PFSK-1 (cell line): ENCODE results near the gene RTN1.

Experiments
- POLR2AphosphoS5 ChIP-seq: IDR thresholded peaks from 2 replicates; pipeline ENCODE4 v1.6.1; 2012; ENCODE audit warnings: low read depth, mild to moderate bottlenecking, control low read depth, low read length, moderate library complexity
- REST ChIP-seq, 2 experiments: IDR thresholded peaks; 2 replicates each; pipeline versions ENCODE4 v1.6.1 to v1.8.0; 2011 to 2012; ENCODE audit warnings: low read depth in 2 of 2, low read length in 2 of 2, control low read depth in 1 of 2, inconsistent platforms in 1 of 2, mild to moderate bottlenecking in 1 of 2, moderate library complexity in 1 of 2; ENCODE audit not compliant: insufficient read depth in 1 of 2
- SIN3A ChIP-seq: IDR thresholded peaks from 2 replicates; pipeline ENCODE4 v1.6.1; 2012; ENCODE audit warnings: mild to moderate bottlenecking, low read length, moderate library complexity, borderline replicate concordance; ENCODE audit not compliant: insufficient read depth
- TAF1 ChIP-seq: IDR thresholded peaks from 2 replicates; pipeline ENCODE4 v1.6.1; 2012; ENCODE audit warnings: low read length, control low read depth, borderline replicate concordance; ENCODE audit not compliant: insufficient read depth

- TF ChIP-seq POLR2AphosphoS5, result no peak
- TF ChIP-seq TAF1, result no peak
- TF ChIP-seq REST (IDR thresholded peaks at IDR 0.05; ENCODE audit: insufficient read depth in 1 of 2, low read depth in 2 of 2, low read length in 2 of 2), result no peak
- no peak for TF ChIP-seq SIN3A
Measured at GRCh38 chr14:59631237-59631636, 239.3 kb downstream of the RTN1 start.
